HG03342 (cell line): ENCODE measurements around the gene ARHGAP22.

ENCODE experiments used
- ATAC-seq: cut with Tn5 transposase; IDR thresholded peaks from one replicate; pipeline ENCODE4 v1.9.1; 2021; ENCODE audit warnings: mild to moderate bottlenecking, moderate library complexity; ENCODE audit not compliant: unreplicated experiment

ARHGAP22 gene

DNA sequence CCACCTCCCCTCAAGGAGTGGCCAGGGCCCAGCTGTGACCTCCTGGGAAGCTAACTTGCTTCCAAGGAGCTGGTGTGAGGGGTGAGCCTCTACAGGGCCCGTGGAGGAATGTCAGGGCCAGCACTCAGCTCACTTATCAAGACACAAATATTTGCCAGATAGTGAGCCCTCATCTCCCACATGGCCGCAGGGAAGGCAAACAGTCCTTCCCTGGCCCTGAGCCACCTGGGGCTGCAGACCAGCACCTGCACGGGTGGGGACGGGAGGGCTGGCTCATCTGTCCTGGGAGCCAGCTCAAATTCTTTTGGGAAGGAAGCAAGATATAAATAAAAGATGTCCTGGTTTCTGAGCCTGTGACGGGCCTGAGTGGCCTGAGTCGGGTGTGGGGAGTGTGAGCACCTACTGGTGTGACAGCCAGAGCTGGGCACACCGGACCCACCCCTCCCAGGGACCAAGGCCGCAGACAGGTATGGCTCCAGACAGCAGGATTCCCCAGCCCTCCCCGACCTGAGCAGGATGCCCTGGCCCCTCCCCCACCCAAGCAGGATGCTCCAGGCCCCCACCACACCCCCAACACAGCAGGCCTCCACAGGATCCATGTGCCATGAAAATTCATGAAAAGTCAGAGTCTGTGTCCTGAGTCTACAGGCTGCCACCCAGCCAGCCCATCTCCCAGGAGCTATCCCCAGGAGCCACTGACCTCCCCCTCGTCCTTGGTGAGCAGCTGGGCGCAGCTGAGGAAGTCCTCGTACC is 150.4 kb downstream of the ARHGAP22 start:
- no peak for ATAC-seq

- no peak for ATAC-seq
Observed at GRCh38 chr10:48453451-48454301, 151.2 kb downstream of the ARHGAP22 start.

GRCh38 chr10:48452879-48453412 is 151.9 kb downstream of the ARHGAP22 start:
- ATAC-seq: no peak

- no peak for ATAC-seq
Observed at GRCh38 chr10:48451969-48452878, 152.6 kb downstream of the ARHGAP22 start.

- ATAC-seq: no peak
Observed at GRCh38 chr10:48450741-48451466, 154.0 kb downstream of the ARHGAP22 start.

DNA sequence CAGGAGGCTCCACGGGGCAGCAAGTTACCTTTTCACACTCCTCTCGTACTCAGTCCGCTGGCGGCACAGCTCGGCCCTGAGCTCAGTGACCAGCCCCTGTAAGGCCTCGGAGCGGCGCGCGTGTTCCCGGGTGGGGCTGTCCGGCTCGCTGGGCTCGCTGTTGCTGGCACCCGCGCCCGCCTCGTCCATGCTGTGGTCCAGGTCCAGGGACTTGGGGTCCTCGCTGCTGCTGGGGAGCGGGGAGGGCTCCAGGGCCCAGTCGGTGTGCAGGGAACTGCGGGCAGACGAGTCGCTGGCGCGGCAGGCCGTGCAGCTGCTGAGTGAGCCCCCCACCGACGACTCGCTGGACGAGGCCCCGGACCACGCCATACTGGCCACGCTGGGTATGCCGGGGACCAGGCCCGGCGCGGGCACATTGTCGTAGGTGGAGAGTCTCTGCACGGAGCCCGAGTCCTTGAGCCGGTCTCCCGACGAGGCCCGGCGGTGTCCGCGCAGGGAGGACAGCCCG is 154.6 kb downstream of the ARHGAP22 start:
- no peak for ATAC-seq

DNA sequence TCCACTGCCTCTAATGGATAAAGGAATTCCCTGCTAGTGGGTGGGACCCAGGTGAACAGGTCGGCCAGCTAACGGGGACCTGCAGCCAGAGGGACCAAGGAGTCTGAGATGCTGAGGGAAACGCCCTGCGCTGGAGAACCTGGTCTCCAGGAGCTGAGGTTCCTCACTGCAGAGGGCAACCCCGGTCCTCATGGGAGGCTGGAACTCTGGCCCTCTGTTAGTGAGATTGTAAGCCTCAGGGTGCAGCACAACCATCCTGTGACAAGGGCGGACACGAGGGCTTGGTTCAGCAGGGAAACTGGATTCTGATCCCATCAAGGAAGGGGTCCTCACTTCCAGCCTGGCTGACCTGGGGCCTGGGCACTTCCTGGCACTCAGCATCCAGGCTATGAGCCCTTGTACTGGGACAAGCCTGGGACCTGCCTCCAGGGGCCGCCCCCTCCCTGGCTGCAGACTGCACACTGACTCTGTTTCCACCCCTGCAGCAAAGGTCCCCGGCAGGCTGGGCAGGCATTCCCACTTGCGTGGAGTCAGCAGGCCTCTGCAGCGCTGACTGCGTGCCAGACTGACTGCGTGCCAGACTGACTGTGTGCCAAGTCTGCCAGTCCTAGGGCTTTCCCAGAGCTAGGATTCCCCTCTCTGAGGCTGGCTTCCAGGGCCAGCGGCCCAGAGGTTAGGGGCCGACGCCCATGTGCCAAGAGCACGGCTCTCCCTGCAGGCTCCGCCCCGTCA is 155.2 kb downstream of the ARHGAP22 start:
- ATAC-seq: no peak

DNA sequence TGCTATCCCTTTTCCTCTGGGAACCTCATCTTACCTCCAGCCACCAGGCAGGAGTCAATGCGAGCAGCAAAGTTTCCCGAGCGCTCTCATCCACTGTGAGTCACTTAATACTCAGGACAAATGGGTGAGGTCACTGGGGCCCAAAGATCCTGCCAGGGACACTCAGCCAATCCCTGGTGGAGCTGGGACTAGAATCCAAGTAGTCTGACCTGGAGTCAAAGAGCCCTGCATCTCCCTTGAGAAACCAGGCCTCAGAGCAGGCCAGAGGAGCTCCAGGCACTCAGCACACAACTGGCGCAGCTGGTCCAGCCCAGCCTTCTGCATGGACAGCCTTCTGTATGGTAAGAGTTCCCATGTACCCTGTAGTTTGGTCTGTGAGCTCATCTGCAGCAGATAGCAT is 156.1 kb downstream of the ARHGAP22 start:
- ATAC-seq: no peak

DNA sequence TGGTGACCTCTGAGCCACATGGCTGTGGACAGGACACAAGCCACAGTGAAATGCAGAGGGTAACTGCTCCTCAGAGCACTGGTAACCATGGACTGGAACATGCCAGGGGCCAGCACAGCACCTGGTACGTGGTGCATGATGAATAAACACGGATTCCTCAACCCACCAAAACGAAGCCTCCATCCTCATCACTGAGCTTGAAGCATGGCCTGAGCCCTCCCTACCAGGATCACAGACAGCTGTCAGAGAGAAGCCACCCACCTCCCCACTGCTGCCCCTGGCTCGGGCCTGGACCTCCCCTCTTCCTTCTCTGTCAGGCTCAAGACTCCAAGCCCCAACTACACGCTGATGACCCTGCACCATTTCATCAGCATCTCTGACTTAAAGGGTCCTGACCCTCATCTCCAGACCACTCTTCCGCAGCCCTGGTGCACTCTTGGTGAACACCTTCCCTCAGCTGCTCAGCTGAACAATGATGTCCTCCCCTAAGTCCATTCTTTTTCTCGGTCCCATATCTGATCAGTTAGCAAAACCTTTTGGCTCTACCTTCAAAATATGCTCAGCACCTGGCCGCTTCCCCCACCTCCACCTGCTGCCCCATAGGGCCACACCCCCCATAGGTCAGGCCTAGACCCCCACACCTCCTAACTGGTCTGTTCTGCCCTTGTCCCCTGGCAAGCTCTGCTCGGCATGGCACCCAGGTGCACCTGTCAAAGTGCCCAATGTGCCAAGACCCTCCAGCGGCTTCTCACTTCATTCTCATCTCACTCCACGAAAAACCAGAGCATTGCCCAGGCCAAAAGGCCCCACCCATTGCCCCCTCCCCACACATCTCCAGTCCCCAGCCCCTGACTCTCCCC is 157.3 kb downstream of the ARHGAP22 start:
- ATAC-seq: no peak

GRCh38 chr10:48446785-48447184 is 158.1 kb downstream of the ARHGAP22 start:
- ATAC-seq: no peak

GRCh38 chr10:48445932-48446331 is 158.9 kb downstream of the ARHGAP22 start:
- no peak for ATAC-seq

- ATAC-seq: no peak
Observed at GRCh38 chr10:48444861-48445841, 159.7 kb downstream of the ARHGAP22 start.

DNA sequence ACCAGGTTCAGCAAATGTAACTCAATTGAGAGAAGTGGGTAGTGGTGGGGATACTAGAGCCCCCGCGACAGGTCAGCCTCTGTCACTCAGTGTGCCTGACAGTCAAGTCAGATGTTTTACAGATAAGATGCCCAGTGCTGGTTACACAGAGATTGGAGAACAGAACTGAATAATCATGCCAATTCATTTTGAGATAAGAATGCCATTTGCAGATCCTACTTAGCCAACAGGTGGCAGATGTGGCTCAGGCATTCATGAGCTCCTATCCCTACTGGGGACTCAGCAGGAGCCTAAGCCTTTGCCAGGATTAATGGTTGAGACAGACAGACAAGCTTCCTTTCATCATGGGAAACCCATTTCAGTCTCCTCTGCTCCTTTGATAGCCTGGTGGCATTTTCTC is 160.6 kb downstream of the ARHGAP22 start:
- ATAC-seq: no peak

GRCh38 chr10:48442809-48443177 is 162.1 kb downstream of the ARHGAP22 start:
- ATAC-seq: no peak

DNA sequence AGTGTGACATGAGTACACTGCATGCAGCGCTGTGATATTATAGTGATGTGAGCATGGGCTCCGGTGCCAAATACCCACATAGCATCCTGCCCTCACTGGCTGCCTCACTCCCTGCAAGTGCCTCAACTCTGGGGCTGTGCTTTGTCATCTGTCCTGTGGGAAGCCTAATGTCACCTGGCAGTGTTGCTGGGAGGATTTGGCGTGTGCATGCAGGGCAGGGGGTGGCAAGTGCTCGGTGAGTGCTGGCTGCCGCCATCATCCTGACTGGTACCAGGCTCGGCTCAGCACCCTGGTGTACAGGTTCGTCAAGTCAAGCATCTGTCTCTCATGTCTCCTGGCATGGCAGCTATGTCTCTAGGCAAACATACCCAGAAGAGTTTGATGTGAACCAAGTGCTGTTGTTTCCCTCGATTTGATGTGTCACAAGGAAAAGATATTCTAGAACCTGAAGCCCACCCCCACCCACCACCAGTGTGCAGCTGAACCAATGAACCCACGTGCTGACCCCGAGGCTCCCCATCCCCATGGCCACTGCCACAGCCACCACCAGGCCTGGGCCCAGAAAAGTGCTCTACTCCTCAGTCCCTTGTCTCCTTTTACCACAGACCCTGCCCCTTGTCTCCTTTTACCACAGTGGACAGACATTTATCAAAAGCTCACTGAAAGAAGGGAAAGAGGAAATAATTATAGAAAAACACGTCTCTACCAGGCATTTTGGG is 162.6 kb downstream of the ARHGAP22 start:
- ATAC-seq: no peak

DNA sequence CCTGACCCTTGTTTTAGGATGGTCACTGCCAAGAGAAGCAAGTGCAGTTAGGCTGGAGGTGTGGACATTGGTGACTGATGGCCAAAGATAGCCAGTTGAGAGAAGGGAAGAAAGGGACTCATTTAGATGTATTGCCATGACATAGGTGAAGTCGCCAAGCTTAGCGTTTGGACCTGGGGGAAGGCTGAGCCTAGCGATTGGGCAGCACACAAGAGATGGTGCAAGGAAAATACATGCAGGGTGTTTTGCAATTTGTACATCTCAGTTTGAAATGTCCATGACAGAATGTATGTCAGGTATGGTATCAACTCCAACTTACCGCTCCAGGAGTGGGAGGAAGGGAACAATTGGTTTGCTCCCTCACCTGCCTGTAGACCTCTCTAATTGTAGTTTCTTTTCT is 164.1 kb downstream of the ARHGAP22 start:
- ATAC-seq: no peak
